ENCODE data around the gene CLMN. TPM values are rescaled to one million over a fixed set of nuclear protein-coding genes. Genes with fewer than 3 reads are reported as not detected.

Gene CLMN
- total and polyA plus RNA-seq, 9 of the 15 experiments (the other 6 are each of a cell fraction or from before 2014, with no cell fraction given): 0.01 to 0.18 (median 0.07) TPM; not detected in 4

DNA sequence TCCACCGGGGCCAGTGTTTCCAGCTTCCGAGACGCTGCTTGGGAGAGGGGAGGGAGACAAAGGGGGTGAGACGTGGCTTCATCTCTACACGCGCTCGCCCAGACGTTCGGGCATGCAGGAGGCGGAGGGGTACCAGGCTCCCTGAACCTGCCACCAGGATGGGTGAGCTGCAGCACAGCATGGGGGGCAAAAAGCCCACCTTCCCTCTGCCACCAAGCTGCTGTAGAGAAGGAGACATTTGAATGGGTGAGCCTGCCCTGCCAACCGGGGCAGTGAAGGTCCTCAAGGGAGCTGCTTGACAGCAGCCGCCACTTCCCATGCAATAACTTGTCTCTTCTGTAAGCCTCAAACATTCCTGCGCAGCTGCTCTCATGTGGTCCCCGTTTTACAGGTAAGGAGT is 83.9 kb downstream of the CLMN start:
- CTCF ChIA-PET (ENCODE audit: low intra/inter-chr PET ratio): no interaction called here
- Histone ChIP-seq H3K27me3 (ENCODE audit: control insufficient read depth in 2 of 2, insufficient read depth in 2 of 2, low read length in 2 of 2) (peaks cover 5 to 30% of the 10 kb centered on the region in 2 experiments; a peak in 4 of 5 replicates), H3K4me2 (ENCODE audit: insufficient read depth, low read length) (no peak overlapping the region), H4K20me1 (replicated peaks; ENCODE audit: control insufficient read depth, insufficient read depth, low read length) (no peaks in the 10 kb centered on the region; the same call in 1 of the 2 replicates), H3K4me1 (replicated peaks in 1 of 2; ENCODE audit: control insufficient read depth in 2 of 2, insufficient read depth in 2 of 2, low read length in 2 of 2) (no peaks in the 10 kb centered on the region), H3K4me3 (no peak overlapping the region), H3K36me3 (ENCODE audit: control insufficient read depth, insufficient read depth, low read length) (no peaks in the 10 kb centered on the region), H2AFZ (ENCODE audit: low read depth, low read length) (no peak overlapping the region), H3K9ac (ENCODE audit: insufficient read depth in 1 of 2, low read depth in 2 of 2, low read length in 2 of 2) (no peak overlapping the region), H3K79me2 (ENCODE audit: control insufficient read depth, insufficient read depth, low read length) (no peaks in the 10 kb centered on the region), H3K27ac (ENCODE audit: extremely low read depth, low read depth, low read length) (no peak overlapping the region), H3K9me1 (ENCODE audit: control insufficient read depth, insufficient read depth, low read length) (no peaks in the 10 kb centered on the region), H3K9me3 (replicated peaks; ENCODE audit: control insufficient read depth, insufficient read depth, low read depth, low read length) (no peaks in the 10 kb centered on the region)
- FAIRE-seq: no peak
- BruUV-seq (replicated peaks): no TSS peak
- TF ChIP-seq CTBP1 (IDR thresholded peaks at IDR 0.05; ENCODE audit: borderline replicate concordance) (no peak), EWSR1 (IDR thresholded peaks at IDR 0.05; ENCODE audit: borderline replicate concordance, low read depth, partially characterized antibody) (no peak), ZNF3 (CRISPR knock-in tag; IDR thresholded peaks at IDR 0.05) (no peak), ZNF586 (CRISPR knock-in tag; conservative IDR thresholded peaks at IDR 0.05) (no peak), DPF2 (IDR thresholded peaks at IDR 0.05) (no peak), ZKSCAN8 (CRISPR knock-in tag; IDR thresholded peaks at IDR 0.05) (no peak)
- 15% methylated on average over 10 of the region's 14 CpGs for WGBS (ENCODE audit: insufficient coverage, low coverage, missing lambda C conversion rate)
- ATAC-seq: no peak
- POLR2A ChIA-PET: no interaction called here
- DNase-seq (ENCODE audit: extremely low read depth in 1 of 4, low spot score in 3 of 4): no peak
- intact Hi-C loops (cut with micrococcal nuclease) (no loop called here), in situ Hi-C loops (cut with MboI) (no loop called here)

DNA sequence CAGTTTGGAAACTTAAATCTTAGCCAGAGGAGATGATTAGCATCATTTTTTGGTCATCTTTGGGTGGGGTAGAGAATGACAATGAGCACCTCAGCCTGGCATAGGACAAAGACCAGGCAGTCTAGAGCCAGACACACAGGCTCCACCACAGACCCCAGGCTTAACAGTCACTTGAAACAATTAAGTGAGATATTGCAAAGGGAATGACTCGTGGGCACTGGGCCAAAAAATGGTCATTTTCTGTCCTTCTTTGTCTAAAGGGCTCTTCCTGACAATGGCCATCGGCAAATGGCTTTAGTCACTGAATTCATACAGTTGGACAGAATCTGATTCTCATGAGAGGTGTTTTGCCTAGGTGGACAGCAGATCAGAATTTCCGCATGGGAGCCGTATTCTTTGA is 84.4 kb downstream of the CLMN start:
- no peaks in the 10 kb centered on the region for H3K9me3 ChIP-seq (replicated peaks; ENCODE audit: control insufficient read depth, insufficient read depth, low read depth, low read length)
- no peak overlapping the region for H3K4me2 ChIP-seq (ENCODE audit: insufficient read depth, low read length)
- H2AFZ ChIP-seq (ENCODE audit: low read depth, low read length): no peak overlapping the region
- H3K79me2 ChIP-seq (ENCODE audit: control insufficient read depth, insufficient read depth, low read length): no peaks in the 10 kb centered on the region
- H3K4me3 ChIP-seq: no peak overlapping the region
- peaks cover 5 to 29% of the 10 kb centered on the region in 2 experiments; a peak in 4 of 5 replicates for H3K27me3 ChIP-seq (ENCODE audit: control insufficient read depth in 2 of 2, insufficient read depth in 2 of 2, low read length in 2 of 2)
- intact Hi-C loops (cut with micrococcal nuclease): no loop called here
- no peak for FAIRE-seq
- in situ Hi-C loops (cut with MboI): no loop called here
- no peaks in the 10 kb centered on the region for H3K9me1 ChIP-seq (ENCODE audit: control insufficient read depth, insufficient read depth, low read length)
- no peaks in the 10 kb centered on the region for H3K4me1 ChIP-seq (replicated peaks in 1 of 2; ENCODE audit: control insufficient read depth in 2 of 2, insufficient read depth in 2 of 2, low read length in 2 of 2)
- no peak for DNase-seq (ENCODE audit: extremely low read depth in 1 of 4, low spot score in 3 of 4)
- no peak overlapping the region for H3K27ac ChIP-seq (ENCODE audit: extremely low read depth, low read depth, low read length)
- CTCF ChIA-PET (ENCODE audit: low intra/inter-chr PET ratio): no interaction called here
- WGBS (ENCODE audit: insufficient coverage, low coverage, missing lambda C conversion rate): 0% methylated on average over 4 of the region's 4 CpGs
- no peak overlapping the region for H3K9ac ChIP-seq (ENCODE audit: insufficient read depth in 1 of 2, low read depth in 2 of 2, low read length in 2 of 2)
- POLR2A ChIA-PET: no interaction called here
- ATAC-seq: no peak
- no TSS peak for BruUV-seq (replicated peaks)
- H3K36me3 ChIP-seq (ENCODE audit: control insufficient read depth, insufficient read depth, low read length): no peaks in the 10 kb centered on the region
- TF ChIP-seq, protein P1, sequence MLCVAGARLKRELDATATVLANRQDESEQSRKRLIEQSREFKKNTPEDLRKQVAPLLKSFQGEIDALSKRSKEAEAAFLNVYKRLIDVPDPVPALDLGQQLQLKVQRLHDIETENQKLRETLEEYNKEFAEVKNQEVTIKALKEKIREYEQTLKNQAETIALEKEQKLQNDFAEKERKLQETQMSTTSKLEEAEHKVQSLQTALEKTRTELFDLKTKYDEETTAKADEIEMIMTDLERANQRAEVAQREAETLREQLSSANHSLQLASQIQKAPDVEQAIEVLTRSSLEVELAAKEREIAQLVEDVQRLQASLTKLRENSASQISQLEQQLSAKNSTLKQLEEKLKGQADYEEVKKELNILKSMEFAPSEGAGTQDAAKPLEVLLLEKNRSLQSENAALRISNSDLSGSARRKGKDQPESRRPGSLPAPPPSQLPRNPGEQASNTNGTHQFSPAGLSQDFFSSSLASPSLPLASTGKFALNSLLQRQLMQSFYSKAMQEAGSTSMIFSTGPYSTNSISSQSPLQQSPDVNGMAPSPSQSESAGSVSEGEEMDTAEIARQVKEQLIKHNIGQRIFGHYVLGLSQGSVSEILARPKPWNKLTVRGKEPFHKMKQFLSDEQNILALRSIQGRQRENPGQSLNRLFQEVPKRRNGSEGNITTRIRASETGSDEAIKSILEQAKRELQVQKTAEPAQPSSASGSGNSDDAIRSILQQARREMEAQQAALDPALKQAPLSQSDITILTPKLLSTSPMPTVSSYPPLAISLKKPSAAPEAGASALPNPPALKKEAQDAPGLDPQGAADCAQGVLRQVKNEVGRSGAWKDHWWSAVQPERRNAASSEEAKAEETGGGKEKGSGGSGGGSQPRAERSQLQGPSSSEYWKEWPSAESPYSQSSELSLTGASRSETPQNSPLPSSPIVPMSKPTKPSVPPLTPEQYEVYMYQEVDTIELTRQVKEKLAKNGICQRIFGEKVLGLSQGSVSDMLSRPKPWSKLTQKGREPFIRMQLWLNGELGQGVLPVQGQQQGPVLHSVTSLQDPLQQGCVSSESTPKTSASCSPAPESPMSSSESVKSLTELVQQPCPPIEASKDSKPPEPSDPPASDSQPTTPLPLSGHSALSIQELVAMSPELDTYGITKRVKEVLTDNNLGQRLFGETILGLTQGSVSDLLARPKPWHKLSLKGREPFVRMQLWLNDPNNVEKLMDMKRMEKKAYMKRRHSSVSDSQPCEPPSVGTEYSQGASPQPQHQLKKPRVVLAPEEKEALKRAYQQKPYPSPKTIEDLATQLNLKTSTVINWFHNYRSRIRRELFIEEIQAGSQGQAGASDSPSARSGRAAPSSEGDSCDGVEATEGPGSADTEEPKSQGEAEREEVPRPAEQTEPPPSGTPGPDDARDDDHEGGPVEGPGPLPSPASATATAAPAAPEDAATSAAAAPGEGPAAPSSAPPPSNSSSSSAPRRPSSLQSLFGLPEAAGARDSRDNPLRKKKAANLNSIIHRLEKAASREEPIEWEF (CRISPR knock-in tag; IDR thresholded peaks at IDR 0.05): no peak
- peak; percentile 42 for TF ChIP-seq NFIC (IDR thresholded peaks at IDR 0.05)
- H4K20me1 ChIP-seq (replicated peaks; ENCODE audit: control insufficient read depth, insufficient read depth, low read length): no peaks in the 10 kb centered on the region; the same call in 1 of the 2 replicates

All from K562 (cell line).